ENCODE data around the gene PSMD11. TPM values are rescaled to one million over a fixed set of nuclear protein-coding genes. Genes with fewer than 3 reads are reported as not detected.

PSMD11 gene
- total and polyA plus RNA-seq, 2 of the 8 experiments (the other 6 are each of a cell fraction or from before 2014, with no cell fraction given), result 68.4 to 171 TPM

DNA sequence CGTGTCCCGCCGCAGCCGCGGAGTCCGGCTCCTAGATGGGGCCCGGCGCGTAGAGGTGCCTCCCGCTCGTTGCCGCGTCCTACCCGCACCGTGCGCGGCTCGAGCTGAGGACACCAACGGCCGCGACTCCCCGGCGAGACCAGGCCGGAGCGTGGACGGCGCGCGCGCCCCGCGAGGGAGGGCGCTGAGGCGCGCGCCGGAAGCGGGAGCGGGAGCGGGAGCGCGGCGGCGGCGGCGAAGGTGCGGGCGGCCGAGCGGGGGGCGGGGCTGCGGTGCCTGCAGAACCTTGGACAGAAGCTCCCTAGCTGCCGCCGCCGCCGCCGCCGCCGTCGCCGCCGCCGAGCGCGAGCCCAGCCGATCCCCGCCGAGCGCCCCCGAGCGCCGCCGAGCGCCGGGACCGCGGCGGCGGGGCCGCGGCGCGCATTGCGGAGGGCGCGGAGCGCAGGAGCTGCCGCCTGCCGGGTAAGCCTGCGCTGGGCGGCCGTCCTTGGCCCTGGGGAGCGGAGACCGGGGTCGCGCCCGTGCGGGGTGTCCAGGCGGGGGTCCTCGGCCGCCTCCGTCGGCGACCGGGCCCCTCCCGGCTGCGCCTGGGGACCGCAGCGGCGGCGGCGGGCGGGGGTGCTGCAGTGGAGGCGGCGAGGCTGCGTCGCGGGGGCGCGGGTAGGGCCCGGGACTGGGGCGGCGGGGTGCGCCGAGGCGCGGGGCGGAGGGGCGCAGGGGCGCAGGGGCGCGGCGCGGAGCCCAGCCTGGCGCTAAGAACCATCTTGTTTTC, 42.6 kb downstream of the PSMD11 start, which contains the start of gene CDK5R1:
Gene CDK5R1, plus strand, starts transcription at position 293 of the 772 bp plus-strand sequence. CDS start 628 bp downstream, outside the sequence.
- peak within 1 kb of the TSS; percentile 51 to 74 (median 62) for H3K4me3 ChIP-seq (ENCODE audit: extremely low read depth in 1 of 4, insufficient read depth in 2 of 4, low read depth in 3 of 4, low read length in 4 of 4)
- no peaks in the 10 kb centered on the region for H3K9me3 ChIP-seq (ENCODE audit: insufficient read depth in 2 of 2, low read depth in 1 of 2, low read length in 1 of 2)
- peaks cover 0 to 27% of the 10 kb centered on the region in 2 experiments; a peak in 2 of 4 replicates for H3K79me2 ChIP-seq (ENCODE audit: control insufficient read depth in 1 of 2, insufficient read depth in 2 of 2, low read length in 2 of 2)
- H2AK5ac ChIP-seq (ENCODE audit: low read depth, low read length), result no peak within 1 kb of the TSS
- peak within 1 kb of the TSS; percentile 18 for H3K23ac ChIP-seq (ENCODE audit: insufficient read length)
- peak within 1 kb of the TSS; percentile 1; the same call in 1 of the 2 replicates for H2AFZ ChIP-seq (ENCODE audit: low read length)
- H3K4ac ChIP-seq (replicated peaks; ENCODE audit: insufficient read length, low read depth, low read length), result peak within 1 kb of the TSS; percentile 13
- no peak within 1 kb of the TSS for H2BK15ac ChIP-seq (ENCODE audit: low read length)
- peak within 1 kb of the TSS; percentile 81 for H4K91ac ChIP-seq (replicated peaks; ENCODE audit: insufficient read length, low read length)
- H2BK20ac ChIP-seq (ENCODE audit: low read length), result no peak within 1 kb of the TSS
- no peak within 1 kb of the TSS for H3K56ac ChIP-seq (replicated peaks; ENCODE audit: insufficient read length, low read depth, low read length)
- ChIA-PET CTCF (ENCODE audit: partially characterized antibody) (interaction anchor here (1.5 to 9.6 kb wide), 5 partner anchors 9 to 262 kb away, joined by 3 to 71 read pairs (median 7); no protein-coding TSS in a partner anchor), POLR2A (ENCODE audit: partially characterized antibody) (interaction anchor here (0.8 to 5.4 kb wide), 12 partner anchors 8 to 136 kb away, joined by 3 to 35 read pairs (median 5); partner anchors contain the start of gene PSMD11)
- peak within 1 kb of the TSS; percentile 52 to 86 (median 67); a peak in 6 of 7 replicates for H3K9ac ChIP-seq (replicated peaks in 1 of 4; ENCODE audit: extremely low read depth in 1 of 4, low read depth in 3 of 4, low read length in 3 of 4)
- H3K27ac ChIP-seq (ENCODE audit: low read depth, low read length), result peak within 1 kb of the TSS; percentile 48; the same call in 1 of the 2 replicates
- peaks cover 12% of the 10 kb centered on the region for H3K79me1 ChIP-seq (ENCODE audit: low read depth, low read length)
- peak within 1 kb of the TSS; percentile 61 for H4K5ac ChIP-seq (ENCODE audit: insufficient read length, low read depth, low read length)
- peak within 1 kb of the TSS; percentile 91 to 93 for H3K4me2 ChIP-seq (ENCODE audit: insufficient read depth in 1 of 2, low read depth in 2 of 2, low read length in 2 of 2)
- no peak within 1 kb of the TSS for H2BK120ac ChIP-seq (replicated peaks; ENCODE audit: low read depth, low read length)
- peak in 1 of 2 experiments; percentile 87 for DNase-seq (ENCODE audit: low read depth in 1 of 2, low spot score in 2 of 2)
- peaks cover 10 to 45% (median 25%) of the 10 kb centered on the region in 4 experiments for H3K4me1 ChIP-seq (replicated peaks in 1 of 4; ENCODE audit: control insufficient read depth in 3 of 4, insufficient read depth in 4 of 4, low read length in 3 of 4)
- H4K8ac ChIP-seq (ENCODE audit: extremely low read depth, insufficient read depth, low read length), result peak within 1 kb of the TSS; percentile 57; the same call in 1 of the 2 replicates
- H3K23me2 ChIP-seq (ENCODE audit: low read depth, low read length), result peaks cover 8% of the 10 kb centered on the region
- peaks cover 3 to 16% of the 10 kb centered on the region in 2 experiments for H4K20me1 ChIP-seq (replicated peaks in 1 of 2; ENCODE audit: control insufficient read depth in 1 of 2, insufficient read depth in 2 of 2, low read length in 2 of 2)
- WGBS, 2 experiments (ENCODE audit: extremely low coverage in 1 of 2, insufficient coverage in 1 of 2, insufficient read length in 1 of 2, insufficient replicate concordance in 2 of 2, low coverage in 1 of 2, low lambda C conversion rate in 2 of 2, missing lambda C conversion rate in 1 of 2), result 2% methylated on average over 18 of the region's 135 CpGs; no CpG with 5 or more reads in 1 of the 2 experiments
- H3K14ac ChIP-seq (ENCODE audit: insufficient read length), result no peak within 1 kb of the TSS
- H2BK5ac ChIP-seq (ENCODE audit: low read depth, low read length), result peak within 1 kb of the TSS; percentile 15; the same call in 1 of the 2 replicates
- no peaks in the 10 kb centered on the region; a peak in 2 of 7 replicates for H3K27me3 ChIP-seq (replicated peaks in 1 of 4; ENCODE audit: control insufficient read depth in 3 of 4, extremely low read depth in 1 of 4, insufficient read depth in 3 of 4, low read length in 3 of 4)
- peak within 1 kb of the TSS; percentile 85 for H3K18ac ChIP-seq (ENCODE audit: extremely low read depth, low read length)
- FAIRE-seq, result no peak
- H2BK12ac ChIP-seq (ENCODE audit: low read depth, low read length), result peak within 1 kb of the TSS; percentile 6; the same call in 1 of the 2 replicates
- peaks cover 2 to 14% (median 4%) of the 10 kb centered on the region in 4 experiments; a peak in 5 of 8 replicates for H3K36me3 ChIP-seq (ENCODE audit: control insufficient read depth in 2 of 4, insufficient read depth in 4 of 4, low read length in 3 of 4)
- TF ChIP-seq USF2 (IDR thresholded peaks at IDR 0.05; ENCODE audit: low read length) (no peak), TCF12 (IDR thresholded peaks at IDR 0.05; ENCODE audit: low read depth, low read length) (no peak), RBBP5 (IDR thresholded peaks at IDR 0.05; ENCODE audit: borderline replicate concordance, low read depth, low read length) (peak; percentile 75; the same call in 1 of the 2 replicates), NRF1 (IDR thresholded peaks at IDR 0.05; ENCODE audit: low read depth, low read length) (no peak), SP2 (IDR thresholded peaks at IDR 0.05; ENCODE audit: low read length) (no peak), MAX (IDR thresholded peaks at IDR 0.05) (no peak; the same call in 1 of the 2 replicates), SAP30 (IDR thresholded peaks at IDR 0.05; ENCODE audit: insufficient read depth, insufficient replicate concordance, low read length) (no peak), PHF8 (conservative IDR thresholded peaks at IDR 0.05; ENCODE audit: low read depth, low read length) (peak; percentile 66), SUZ12 (IDR thresholded peaks at IDR 0.05; ENCODE audit: low read length) (no peak)
